Measurements from ENCODE around the gene RAB43. TPM values are rescaled to one million over a fixed set of nuclear protein-coding genes. Genes with fewer than 3 reads are reported as not detected.

The RAB43 gene
- polyA plus RNA-seq, 1 of the 3 experiments (the other 2 are of a cell fraction) = 9.5 TPM

DNA sequence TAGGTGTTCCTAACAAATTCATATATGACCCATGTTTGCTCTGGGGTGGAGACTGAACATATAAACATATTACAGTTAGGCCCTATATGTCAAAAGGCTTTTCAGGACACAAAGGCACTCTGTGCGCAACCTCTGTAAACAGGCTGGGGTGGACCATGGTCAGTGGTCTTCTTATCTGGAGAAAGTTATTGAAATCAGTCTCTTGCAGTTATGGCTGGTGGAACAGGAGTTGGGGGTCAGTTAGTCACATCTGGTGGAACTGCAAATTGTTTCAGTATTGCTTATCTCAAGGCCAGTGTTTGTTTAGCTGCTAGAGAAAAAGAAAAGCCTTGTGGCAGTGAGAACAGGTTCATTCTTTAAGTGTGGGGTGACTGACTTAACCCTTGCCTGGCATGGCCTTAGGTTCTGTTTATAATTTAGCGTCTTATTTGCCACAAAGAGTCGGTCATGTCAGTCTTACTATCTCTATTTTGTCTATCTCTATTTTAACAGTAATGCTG lies 66.9 kb downstream of the RAB43 start:
- Histone ChIP-seq H3K9me3 (no peaks in the 10 kb centered on the region), H3K4me2 (no peak overlapping the region), H3K27ac (ENCODE audit: low read depth in 2 of 2, low read length in 1 of 2) (peak overlapping the region in 1 of 2 experiments; percentile 17; a peak in 1 of 4 replicates), H3K4me1 (ENCODE audit: control insufficient read depth in 1 of 2, insufficient read depth in 2 of 2, low read depth in 1 of 2, low read length in 1 of 2) (peaks cover 0 to 23% of the 10 kb centered on the region in 2 experiments; a peak in 1 of 4 replicates), H3K9ac (no peak overlapping the region), H3K4me3 (ENCODE audit: low read depth in 2 of 2, low read length in 1 of 2) (no peak overlapping the region), H3K9me2 (no peaks in the 10 kb centered on the region), H3K27me3 (ENCODE audit: insufficient read depth) (0 out of 2 replicates have a peak, but pooled peaks cover 16% of the 10 kb centered on the region), H3K36me3 (replicated peaks in 1 of 2; ENCODE audit: control insufficient read depth in 1 of 2, insufficient read depth in 2 of 2, low read length in 1 of 2) (no peaks in the 10 kb centered on the region), H3F3A (replicated peaks; ENCODE audit: insufficient read depth) (no peaks in the 10 kb centered on the region), H3K79me2 (ENCODE audit: insufficient read depth) (no peaks in the 10 kb centered on the region), H2AFZ (ENCODE audit: low read depth) (no peak overlapping the region), H4K20me1 (ENCODE audit: insufficient read depth) (no peaks in the 10 kb centered on the region)
- TF ChIP-seq EP300 (IDR thresholded peaks at IDR 0.05; ENCODE audit: borderline replicate concordance in 1 of 2, low read depth in 1 of 2, low read length in 1 of 2) (peak in 1 of 2 experiments; percentile 48; a peak in 1 of 4 replicates), NRF1 (IDR thresholded peaks at IDR 0.05; ENCODE audit: low read depth, low read length) (no peak), RCOR1 (IDR thresholded peaks at IDR 0.05; ENCODE audit: low read length) (peak; percentile 71), MXI1 (IDR thresholded peaks at IDR 0.05; ENCODE audit: low read depth, low read length) (no peak), NFIC (IDR thresholded peaks at IDR 0.05; ENCODE audit: borderline replicate concordance) (no peak), POLR2AphosphoS5 (IDR thresholded peaks at IDR 0.05; ENCODE audit: low read depth, low read length) (no peak)
- TF ChIP-seq, protein P1, sequence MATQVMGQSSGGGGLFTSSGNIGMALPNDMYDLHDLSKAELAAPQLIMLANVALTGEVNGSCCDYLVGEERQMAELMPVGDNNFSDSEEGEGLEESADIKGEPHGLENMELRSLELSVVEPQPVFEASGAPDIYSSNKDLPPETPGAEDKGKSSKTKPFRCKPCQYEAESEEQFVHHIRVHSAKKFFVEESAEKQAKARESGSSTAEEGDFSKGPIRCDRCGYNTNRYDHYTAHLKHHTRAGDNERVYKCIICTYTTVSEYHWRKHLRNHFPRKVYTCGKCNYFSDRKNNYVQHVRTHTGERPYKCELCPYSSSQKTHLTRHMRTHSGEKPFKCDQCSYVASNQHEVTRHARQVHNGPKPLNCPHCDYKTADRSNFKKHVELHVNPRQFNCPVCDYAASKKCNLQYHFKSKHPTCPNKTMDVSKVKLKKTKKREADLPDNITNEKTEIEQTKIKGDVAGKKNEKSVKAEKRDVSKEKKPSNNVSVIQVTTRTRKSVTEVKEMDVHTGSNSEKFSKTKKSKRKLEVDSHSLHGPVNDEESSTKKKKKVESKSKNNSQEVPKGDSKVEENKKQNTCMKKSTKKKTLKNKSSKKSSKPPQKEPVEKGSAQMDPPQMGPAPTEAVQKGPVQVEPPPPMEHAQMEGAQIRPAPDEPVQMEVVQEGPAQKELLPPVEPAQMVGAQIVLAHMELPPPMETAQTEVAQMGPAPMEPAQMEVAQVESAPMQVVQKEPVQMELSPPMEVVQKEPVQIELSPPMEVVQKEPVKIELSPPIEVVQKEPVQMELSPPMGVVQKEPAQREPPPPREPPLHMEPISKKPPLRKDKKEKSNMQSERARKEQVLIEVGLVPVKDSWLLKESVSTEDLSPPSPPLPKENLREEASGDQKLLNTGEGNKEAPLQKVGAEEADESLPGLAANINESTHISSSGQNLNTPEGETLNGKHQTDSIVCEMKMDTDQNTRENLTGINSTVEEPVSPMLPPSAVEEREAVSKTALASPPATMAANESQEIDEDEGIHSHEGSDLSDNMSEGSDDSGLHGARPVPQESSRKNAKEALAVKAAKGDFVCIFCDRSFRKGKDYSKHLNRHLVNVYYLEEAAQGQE (IDR thresholded peaks at IDR 0.05; ENCODE audit: low read depth, low read length) = no peak
- WGBS (ENCODE audit: low lambda C conversion rate) = 82% methylated on average over 3 of the region's 3 CpGs
- CTCF ChIA-PET = interaction anchor here (1.7 to 5.7 kb wide), 8 partner anchors 12 to 192 kb away, joined by 5 to 65 read pairs (median 24); no protein-coding TSS in a partner anchor
- POLR2A ChIA-PET = no interaction called here
- peak; percentile 50 for DNase-seq

DNA sequence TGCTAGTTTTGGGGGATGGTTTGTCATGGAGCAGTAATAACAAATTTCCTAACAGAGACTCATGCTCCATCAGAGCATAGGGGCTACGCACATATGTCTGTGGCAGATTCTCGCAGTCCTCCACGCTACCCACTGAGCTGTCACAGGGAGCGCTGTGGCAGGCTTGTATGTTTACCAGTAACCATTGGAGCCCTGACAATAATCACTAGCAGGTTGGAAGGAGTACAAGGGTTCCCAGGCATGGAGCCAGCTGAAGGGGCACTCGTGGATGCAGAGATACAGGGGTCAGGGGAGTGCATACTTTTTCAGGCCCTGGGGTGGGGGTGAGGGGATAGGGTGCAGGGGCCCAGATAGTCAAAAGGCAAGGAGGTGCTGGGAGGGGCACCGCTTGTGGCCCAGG lies 68.9 kb downstream of the RAB43 start:
- CTCF ChIA-PET = interaction anchor here (0.8 to 5.7 kb wide), 35 partner anchors 10 to 372 kb away, joined by 3 to 65 read pairs (median 7); partner anchors contain the start of genes ISY1 and RAB43
- H3K4me3 ChIP-seq (ENCODE audit: low read depth in 2 of 2, low read length in 1 of 2) = no peak overlapping the region
- no peak overlapping the region for H3K4me2 ChIP-seq
- H2AFZ ChIP-seq (ENCODE audit: low read depth) = no peak overlapping the region
- no peaks in the 10 kb centered on the region for H3K9me2 ChIP-seq
- no peaks in the 10 kb centered on the region for H3K9me3 ChIP-seq
- H3K9ac ChIP-seq = no peak overlapping the region
- no peaks in the 10 kb centered on the region for H4K20me1 ChIP-seq (ENCODE audit: insufficient read depth)
- H3K4me1 ChIP-seq (ENCODE audit: control insufficient read depth in 1 of 2, insufficient read depth in 2 of 2, low read depth in 1 of 2, low read length in 1 of 2) = peaks cover 0 to 14% of the 10 kb centered on the region in 2 experiments; a peak in 1 of 4 replicates
- TF ChIP-seq, protein P2, sequence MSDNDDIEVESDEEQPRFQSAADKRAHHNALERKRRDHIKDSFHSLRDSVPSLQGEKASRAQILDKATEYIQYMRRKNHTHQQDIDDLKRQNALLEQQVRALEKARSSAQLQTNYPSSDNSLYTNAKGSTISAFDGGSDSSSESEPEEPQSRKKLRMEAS (IDR thresholded peaks at IDR 0.05; ENCODE audit: low read depth) = no peak
- peak overlapping the region in 1 of 2 experiments; percentile 78; a peak in 2 of 4 replicates for H3K27ac ChIP-seq (ENCODE audit: low read depth in 2 of 2, low read length in 1 of 2)
- no peaks in the 10 kb centered on the region for H3K36me3 ChIP-seq (replicated peaks in 1 of 2; ENCODE audit: control insufficient read depth in 1 of 2, insufficient read depth in 2 of 2, low read length in 1 of 2)
- H3K27me3 ChIP-seq (ENCODE audit: insufficient read depth) = 0 out of 2 replicates have a peak, but pooled peaks cover 7% of the 10 kb centered on the region
- POLR2A ChIA-PET = no interaction called here
- H3F3A ChIP-seq (replicated peaks; ENCODE audit: insufficient read depth) = no peaks in the 10 kb centered on the region
- WGBS (ENCODE audit: low lambda C conversion rate) = 79% methylated on average over 6 of the region's 6 CpGs
- H3K79me2 ChIP-seq (ENCODE audit: insufficient read depth) = no peaks in the 10 kb centered on the region
- peak; percentile 47 for DNase-seq
